ENCODE measurements around the gene IDI2. TPM values are rescaled to one million over a fixed set of nuclear protein-coding genes. Genes with fewer than 3 reads are reported as not detected.

Gene IDI2
- total RNA-seq, 4 donors from 2014 or later = 43.7 to 204 (median 86.7) TPM

- Histone ChIP-seq H3K36me3 (no peaks in the 10 kb centered on the region), H3K27ac (no peak overlapping the region), H3K4me1 (peaks cover 0 to 8% of the 10 kb centered on the region in 2 donors), H3K9me3 (no peaks in the 10 kb centered on the region), H3K27me3 (no peaks in the 10 kb centered on the region), H3K4me3 (no peak overlapping the region)
- DNase-seq = no peak
- in situ Hi-C loops (cut with MboI; ENCODE audit: low sequenced_read_pairs in 4 of 4) = loop anchor here in 1 of 4 donors (5.0 to 10.0 kb wide), 2 partner anchors 46 to 82 kb away; partner anchors contain the start of gene LARP4B
- TF ChIP-seq, protein P1, sequence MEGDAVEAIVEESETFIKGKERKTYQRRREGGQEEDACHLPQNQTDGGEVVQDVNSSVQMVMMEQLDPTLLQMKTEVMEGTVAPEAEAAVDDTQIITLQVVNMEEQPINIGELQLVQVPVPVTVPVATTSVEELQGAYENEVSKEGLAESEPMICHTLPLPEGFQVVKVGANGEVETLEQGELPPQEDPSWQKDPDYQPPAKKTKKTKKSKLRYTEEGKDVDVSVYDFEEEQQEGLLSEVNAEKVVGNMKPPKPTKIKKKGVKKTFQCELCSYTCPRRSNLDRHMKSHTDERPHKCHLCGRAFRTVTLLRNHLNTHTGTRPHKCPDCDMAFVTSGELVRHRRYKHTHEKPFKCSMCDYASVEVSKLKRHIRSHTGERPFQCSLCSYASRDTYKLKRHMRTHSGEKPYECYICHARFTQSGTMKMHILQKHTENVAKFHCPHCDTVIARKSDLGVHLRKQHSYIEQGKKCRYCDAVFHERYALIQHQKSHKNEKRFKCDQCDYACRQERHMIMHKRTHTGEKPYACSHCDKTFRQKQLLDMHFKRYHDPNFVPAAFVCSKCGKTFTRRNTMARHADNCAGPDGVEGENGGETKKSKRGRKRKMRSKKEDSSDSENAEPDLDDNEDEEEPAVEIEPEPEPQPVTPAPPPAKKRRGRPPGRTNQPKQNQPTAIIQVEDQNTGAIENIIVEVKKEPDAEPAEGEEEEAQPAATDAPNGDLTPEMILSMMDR (IDR thresholded peaks at IDR 0.05 in 4 of 5, conservative IDR thresholded peaks at IDR 0.05 in 1 of 5) = no peak
- no peak for TF ChIP-seq POLR2A (IDR thresholded peaks at IDR 0.05)
- no peak for ATAC-seq
- intact Hi-C loops (cut with DNase I; ENCODE audit: low total_unique reads) = no loop called here
These were observed 45.1 kb downstream of the IDI2 start for GRCh38 chr10:980468-981093.

GRCh38 chr10:978826-979421, 46.7 kb downstream of the IDI2 start:
- no peaks in the 10 kb centered on the region for H3K9me3 ChIP-seq
- H3K36me3 ChIP-seq = no peaks in the 10 kb centered on the region
- H3K4me3 ChIP-seq = no peak overlapping the region
- ATAC-seq (no peak), DNase-seq (no peak)
- no peaks in the 10 kb centered on the region for H3K27me3 ChIP-seq
- H3K4me1 ChIP-seq = no peaks in the 10 kb centered on the region
- intact Hi-C loops (cut with DNase I; ENCODE audit: low total_unique reads) (no loop called here), in situ Hi-C loops (cut with MboI; ENCODE audit: low sequenced_read_pairs in 4 of 4) (no loop called here)
- H3K27ac ChIP-seq = no peak overlapping the region
- TF ChIP-seq, protein P1 (IDR thresholded peaks at IDR 0.05 in 4 of 5, conservative IDR thresholded peaks at IDR 0.05 in 1 of 5) = no peak

GRCh38 chr10:976316-976715, 49.3 kb downstream of the IDI2 start:
- no peaks in the 10 kb centered on the region for H3K27me3 ChIP-seq
- no peak for DNase-seq
- no peak overlapping the region for H3K4me3 ChIP-seq
- ATAC-seq = no peak
- H3K4me1 ChIP-seq = no peaks in the 10 kb centered on the region
- H3K36me3 ChIP-seq = no peaks in the 10 kb centered on the region
- in situ Hi-C loops (cut with MboI; ENCODE audit: low sequenced_read_pairs in 4 of 4) = no loop called here
- H3K9me3 ChIP-seq = no peaks in the 10 kb centered on the region
- no peak overlapping the region for H3K27ac ChIP-seq
- intact Hi-C loops (cut with DNase I; ENCODE audit: low total_unique reads) = no loop called here
- TF ChIP-seq POLR2A (IDR thresholded peaks at IDR 0.05) = no peak
- TF ChIP-seq, protein P1 (IDR thresholded peaks at IDR 0.05 in 4 of 5, conservative IDR thresholded peaks at IDR 0.05 in 1 of 5) = no peak

- no peak for TF ChIP-seq POLR2A (IDR thresholded peaks at IDR 0.05)
- TF ChIP-seq, protein P1 (IDR thresholded peaks at IDR 0.05 in 4 of 5, conservative IDR thresholded peaks at IDR 0.05 in 1 of 5) = no peak
- ATAC-seq = no peak
- peaks cover 0 to 8% of the 10 kb centered on the region in 2 donors for H3K4me1 ChIP-seq
- no peak overlapping the region for H3K27ac ChIP-seq
- H3K27me3 ChIP-seq = no peaks in the 10 kb centered on the region
- intact Hi-C loops (cut with DNase I; ENCODE audit: low total_unique reads) (no loop called here), in situ Hi-C loops (cut with MboI; ENCODE audit: low sequenced_read_pairs in 4 of 4) (no loop called here)
- no peaks in the 10 kb centered on the region for H3K36me3 ChIP-seq
- no peak overlapping the region for H3K4me3 ChIP-seq
- no peak for DNase-seq
- H3K9me3 ChIP-seq = no peaks in the 10 kb centered on the region
These were observed 50.9 kb downstream of the IDI2 start for GRCh38 chr10:974785-975074.
